ENCODE results near the gene RIC1. TPM values are rescaled to one million over a fixed set of nuclear protein-coding genes. Genes with fewer than 3 reads are reported as not detected.

The RIC1 gene
- total and polyA plus RNA-seq, 2 donors (not counting 1 experiment from before 2014, with no cell fraction given): 38.9 to 43.1 TPM

GRCh38 chr9:5756633-5757032 lies 127.7 kb downstream of the RIC1 start:
- H3K9ac ChIP-seq (ENCODE audit: insufficient read depth, low read length): no peak overlapping the region
- no peak overlapping the region for H2AFZ ChIP-seq (ENCODE audit: low read length)
- DNase-seq (ENCODE audit: low read depth in 2 of 2): no peak
- no peak overlapping the region for H3K4me3 ChIP-seq (replicated peaks in 1 of 4; ENCODE audit: control extremely low read depth in 1 of 4, insufficient read depth in 1 of 4, low read depth in 3 of 4, low read length in 4 of 4)
- no peaks in the 10 kb centered on the region for H3K9me3 ChIP-seq (ENCODE audit: control insufficient read depth, insufficient read depth, low read depth, low read length)
- H3K27ac ChIP-seq (ENCODE audit: insufficient read depth, low read length): no peak overlapping the region
- TF ChIP-seq CTCF (conservative IDR thresholded peaks at IDR 0.05 in 1 of 2, IDR thresholded peaks at IDR 0.05 in 1 of 2; ENCODE audit: low read depth in 1 of 2, low read length in 2 of 2): no peak
- no peak for TF ChIP-seq EZH2 (IDR thresholded peaks at IDR 0.05; ENCODE audit: low read length, missing control alignments)
- no peaks in the 10 kb centered on the region for H3K79me2 ChIP-seq (ENCODE audit: control insufficient read depth, insufficient read depth, low read length)
- no peak overlapping the region for H3K4me2 ChIP-seq (ENCODE audit: extremely low read depth, insufficient read depth, low read length)
- H4K20me1 ChIP-seq (ENCODE audit: control insufficient read depth, extremely low read depth, insufficient read depth, low read length): no peaks in the 10 kb centered on the region
- H3K36me3 ChIP-seq (ENCODE audit: control insufficient read depth, insufficient read depth, low read length): peaks cover 1% of the 10 kb centered on the region
- H3K27me3 ChIP-seq (ENCODE audit: control insufficient read depth, insufficient read depth, low read length): no peaks in the 10 kb centered on the region
- no peaks in the 10 kb centered on the region for H3K4me1 ChIP-seq (ENCODE audit: control insufficient read depth, extremely low read depth, insufficient read depth, low read length)

- Histone ChIP-seq H4K20me1 (ENCODE audit: control insufficient read depth, extremely low read depth, insufficient read depth, low read length) (no peaks in the 10 kb centered on the region), H3K4me2 (ENCODE audit: extremely low read depth, insufficient read depth, low read length) (no peak overlapping the region), H3K79me2 (ENCODE audit: control insufficient read depth, insufficient read depth, low read length) (no peaks in the 10 kb centered on the region), H3K9me3 (ENCODE audit: control insufficient read depth, insufficient read depth, low read depth, low read length) (no peaks in the 10 kb centered on the region), H3K4me1 (ENCODE audit: control insufficient read depth, extremely low read depth, insufficient read depth, low read length) (no peaks in the 10 kb centered on the region), H3K27me3 (ENCODE audit: control insufficient read depth, insufficient read depth, low read length) (no peaks in the 10 kb centered on the region), H3K4me3 (replicated peaks in 1 of 4; ENCODE audit: control extremely low read depth in 1 of 4, insufficient read depth in 1 of 4, low read depth in 3 of 4, low read length in 4 of 4) (no peak overlapping the region), H3K27ac (ENCODE audit: insufficient read depth, low read length) (no peak overlapping the region), H3K9ac (ENCODE audit: insufficient read depth, low read length) (no peak overlapping the region), H3K36me3 (ENCODE audit: control insufficient read depth, insufficient read depth, low read length) (peaks cover 1% of the 10 kb centered on the region), H2AFZ (ENCODE audit: low read length) (no peak overlapping the region)
- TF ChIP-seq CTCF (conservative IDR thresholded peaks at IDR 0.05 in 1 of 2, IDR thresholded peaks at IDR 0.05 in 1 of 2; ENCODE audit: low read depth in 1 of 2, low read length in 2 of 2): no peak
- TF ChIP-seq EZH2 (IDR thresholded peaks at IDR 0.05; ENCODE audit: low read length, missing control alignments): no peak
- no peak for DNase-seq (ENCODE audit: low read depth in 2 of 2)
These were observed 131.4 kb downstream of the RIC1 start for GRCh38 chr9:5760338-5760737.

GRCh38 chr9:5762421-5762820 lies 133.5 kb downstream of the RIC1 start:
- peaks cover 3% of the 10 kb centered on the region for H3K36me3 ChIP-seq (ENCODE audit: control insufficient read depth, insufficient read depth, low read length)
- H2AFZ ChIP-seq (ENCODE audit: low read length): no peak overlapping the region
- no peaks in the 10 kb centered on the region for H4K20me1 ChIP-seq (ENCODE audit: control insufficient read depth, extremely low read depth, insufficient read depth, low read length)
- H3K4me1 ChIP-seq (ENCODE audit: control insufficient read depth, extremely low read depth, insufficient read depth, low read length): no peaks in the 10 kb centered on the region
- no peaks in the 10 kb centered on the region for H3K79me2 ChIP-seq (ENCODE audit: control insufficient read depth, insufficient read depth, low read length)
- no peak overlapping the region for H3K4me3 ChIP-seq (replicated peaks in 1 of 4; ENCODE audit: control extremely low read depth in 1 of 4, insufficient read depth in 1 of 4, low read depth in 3 of 4, low read length in 4 of 4)
- TF ChIP-seq CTCF (conservative IDR thresholded peaks at IDR 0.05 in 1 of 2, IDR thresholded peaks at IDR 0.05 in 1 of 2; ENCODE audit: low read depth in 1 of 2, low read length in 2 of 2) (no peak), EZH2 (IDR thresholded peaks at IDR 0.05; ENCODE audit: low read length, missing control alignments) (no peak)
- no peaks in the 10 kb centered on the region for H3K27me3 ChIP-seq (ENCODE audit: control insufficient read depth, insufficient read depth, low read length)
- no peak overlapping the region for H3K4me2 ChIP-seq (ENCODE audit: extremely low read depth, insufficient read depth, low read length)
- no peaks in the 10 kb centered on the region for H3K9me3 ChIP-seq (ENCODE audit: control insufficient read depth, insufficient read depth, low read depth, low read length)
- no peak overlapping the region for H3K9ac ChIP-seq (ENCODE audit: insufficient read depth, low read length)
- no peak overlapping the region for H3K27ac ChIP-seq (ENCODE audit: insufficient read depth, low read length)
- no peak for DNase-seq (ENCODE audit: low read depth in 2 of 2)
